ENCODE results near the gene TTLL11.

DNA sequence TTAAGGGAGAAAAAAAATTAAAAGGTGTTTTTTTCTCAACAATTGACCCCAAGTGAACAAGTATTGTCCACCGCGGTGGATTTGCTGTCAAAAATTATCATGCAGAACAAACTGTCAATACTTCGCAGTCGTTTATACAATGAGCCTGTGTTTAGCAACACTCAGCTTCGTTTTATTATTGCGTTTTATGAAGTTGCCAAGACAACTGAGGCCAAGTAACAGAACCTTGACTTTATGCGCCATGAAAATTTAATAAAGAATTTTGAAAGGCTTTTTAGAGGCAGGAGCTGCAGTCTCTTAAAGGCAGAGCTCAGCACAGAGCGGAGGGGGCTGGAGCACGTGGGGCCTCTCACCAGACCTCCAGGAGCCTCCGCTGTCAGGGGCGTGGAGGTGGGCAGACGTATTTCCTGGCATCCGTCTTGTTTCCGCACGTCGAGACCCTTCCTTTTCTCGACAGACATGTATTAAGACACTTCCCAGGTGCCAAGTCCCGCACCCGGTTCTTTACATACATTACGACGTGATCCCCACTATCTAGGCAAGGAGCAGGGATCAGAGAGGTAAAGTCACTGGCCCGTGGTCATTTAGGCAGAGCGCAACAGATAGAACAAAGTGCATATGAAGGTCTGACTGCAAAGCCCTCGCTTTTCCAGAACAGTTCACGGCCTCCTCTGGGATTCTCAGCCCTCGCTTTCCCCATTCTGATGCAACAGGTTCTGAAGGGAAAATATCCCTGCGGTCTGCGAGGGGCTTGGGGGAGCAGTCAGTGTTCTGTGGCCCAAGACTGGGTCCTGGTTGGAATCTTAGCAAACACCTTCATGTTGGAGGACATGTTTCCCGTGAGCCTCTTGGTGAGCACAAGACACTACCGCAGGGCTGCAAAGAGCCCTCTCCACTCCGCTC is 277.3 kb downstream of the TTLL11 start:
- TF ChIP-seq, protein P1, sequence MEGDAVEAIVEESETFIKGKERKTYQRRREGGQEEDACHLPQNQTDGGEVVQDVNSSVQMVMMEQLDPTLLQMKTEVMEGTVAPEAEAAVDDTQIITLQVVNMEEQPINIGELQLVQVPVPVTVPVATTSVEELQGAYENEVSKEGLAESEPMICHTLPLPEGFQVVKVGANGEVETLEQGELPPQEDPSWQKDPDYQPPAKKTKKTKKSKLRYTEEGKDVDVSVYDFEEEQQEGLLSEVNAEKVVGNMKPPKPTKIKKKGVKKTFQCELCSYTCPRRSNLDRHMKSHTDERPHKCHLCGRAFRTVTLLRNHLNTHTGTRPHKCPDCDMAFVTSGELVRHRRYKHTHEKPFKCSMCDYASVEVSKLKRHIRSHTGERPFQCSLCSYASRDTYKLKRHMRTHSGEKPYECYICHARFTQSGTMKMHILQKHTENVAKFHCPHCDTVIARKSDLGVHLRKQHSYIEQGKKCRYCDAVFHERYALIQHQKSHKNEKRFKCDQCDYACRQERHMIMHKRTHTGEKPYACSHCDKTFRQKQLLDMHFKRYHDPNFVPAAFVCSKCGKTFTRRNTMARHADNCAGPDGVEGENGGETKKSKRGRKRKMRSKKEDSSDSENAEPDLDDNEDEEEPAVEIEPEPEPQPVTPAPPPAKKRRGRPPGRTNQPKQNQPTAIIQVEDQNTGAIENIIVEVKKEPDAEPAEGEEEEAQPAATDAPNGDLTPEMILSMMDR (IDR thresholded peaks at IDR 0.05), result no peak
- no peak for TF ChIP-seq RAD21 (IDR thresholded peaks at IDR 0.05; ENCODE audit: low read length)
- TF ChIP-seq, protein P2, sequence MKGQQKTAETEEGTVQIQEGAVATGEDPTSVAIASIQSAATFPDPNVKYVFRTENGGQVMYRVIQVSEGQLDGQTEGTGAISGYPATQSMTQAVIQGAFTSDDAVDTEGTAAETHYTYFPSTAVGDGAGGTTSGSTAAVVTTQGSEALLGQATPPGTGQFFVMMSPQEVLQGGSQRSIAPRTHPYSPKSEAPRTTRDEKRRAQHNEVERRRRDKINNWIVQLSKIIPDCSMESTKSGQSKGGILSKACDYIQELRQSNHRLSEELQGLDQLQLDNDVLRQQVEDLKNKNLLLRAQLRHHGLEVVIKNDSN (IDR thresholded peaks at IDR 0.05; ENCODE audit: borderline replicate concordance, low read depth), result no peak
- no peak for TF ChIP-seq POLR2AphosphoS5 (IDR thresholded peaks at IDR 0.05; ENCODE audit: low read depth, low read length)
- TF ChIP-seq, protein P3, sequence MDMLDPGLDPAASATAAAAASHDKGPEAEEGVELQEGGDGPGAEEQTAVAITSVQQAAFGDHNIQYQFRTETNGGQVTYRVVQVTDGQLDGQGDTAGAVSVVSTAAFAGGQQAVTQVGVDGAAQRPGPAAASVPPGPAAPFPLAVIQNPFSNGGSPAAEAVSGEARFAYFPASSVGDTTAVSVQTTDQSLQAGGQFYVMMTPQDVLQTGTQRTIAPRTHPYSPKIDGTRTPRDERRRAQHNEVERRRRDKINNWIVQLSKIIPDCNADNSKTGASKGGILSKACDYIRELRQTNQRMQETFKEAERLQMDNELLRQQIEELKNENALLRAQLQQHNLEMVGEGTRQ (IDR thresholded peaks at IDR 0.05; ENCODE audit: borderline replicate concordance, low read depth, low read length), result no peak
- TF ChIP-seq SMC3 (IDR thresholded peaks at IDR 0.05; ENCODE audit: low read depth, low read length), result no peak
- no peak for TF ChIP-seq RFX5 (IDR thresholded peaks at IDR 0.05; ENCODE audit: low read length)
- no peak for TF ChIP-seq NRF1 (IDR thresholded peaks at IDR 0.05; ENCODE audit: low read depth, low read length)
- TF ChIP-seq EP300 (IDR thresholded peaks at IDR 0.05; ENCODE audit: borderline replicate concordance in 1 of 2, low read depth in 1 of 2, low read length in 1 of 2), result no peak
- TF ChIP-seq, protein P4, sequence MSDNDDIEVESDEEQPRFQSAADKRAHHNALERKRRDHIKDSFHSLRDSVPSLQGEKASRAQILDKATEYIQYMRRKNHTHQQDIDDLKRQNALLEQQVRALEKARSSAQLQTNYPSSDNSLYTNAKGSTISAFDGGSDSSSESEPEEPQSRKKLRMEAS (IDR thresholded peaks at IDR 0.05; ENCODE audit: low read depth), result no peak
- TF ChIP-seq GABPA (IDR thresholded peaks at IDR 0.05; ENCODE audit: low read depth), result no peak
- TF ChIP-seq, protein P5, sequence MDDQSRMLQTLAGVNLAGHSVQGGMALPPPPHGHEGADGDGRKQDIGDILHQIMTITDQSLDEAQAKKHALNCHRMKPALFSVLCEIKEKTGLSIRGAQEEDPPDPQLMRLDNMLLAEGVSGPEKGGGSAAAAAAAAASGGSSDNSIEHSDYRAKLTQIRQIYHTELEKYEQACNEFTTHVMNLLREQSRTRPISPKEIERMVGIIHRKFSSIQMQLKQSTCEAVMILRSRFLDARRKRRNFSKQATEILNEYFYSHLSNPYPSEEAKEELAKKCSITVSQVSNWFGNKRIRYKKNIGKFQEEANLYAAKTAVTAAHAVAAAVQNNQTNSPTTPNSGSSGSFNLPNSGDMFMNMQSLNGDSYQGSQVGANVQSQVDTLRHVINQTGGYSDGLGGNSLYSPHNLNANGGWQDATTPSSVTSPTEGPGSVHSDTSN (IDR thresholded peaks at IDR 0.05), result no peak

All from SK-N-SH (cell line).